Endothelial cell (in vitro differentiated cells): ENCODE data around the gene MOB2. TPM values are rescaled to one million over a fixed set of nuclear protein-coding genes. Genes with fewer than 3 reads are reported as not detected.

Experiments used
- DNase-seq: peaks from one replicate; pipeline ENCODE4 v3.0.0; 2021; ENCODE audit warnings: low spot score
- H3K27ac Mint-ChIP-seq: one replicate; pipeline ENCODE4 v1.8.0; 2021; ENCODE audit warnings: mixed read lengths, inconsistent platforms; ENCODE audit not compliant: unreplicated experiment
- H3K27me3 Mint-ChIP-seq: one replicate; pipeline ENCODE4 v1.8.0; 2021; ENCODE audit warnings: mild to moderate bottlenecking, moderate library complexity, mixed read lengths, inconsistent platforms; ENCODE audit not compliant: unreplicated experiment
- H3K36me3 Mint-ChIP-seq: one replicate; pipeline ENCODE4 v1.8.0; 2021; ENCODE audit warnings: mild to moderate bottlenecking, low read depth, mixed read lengths, inconsistent platforms; ENCODE audit not compliant: unreplicated experiment
- H3K4me1 Mint-ChIP-seq: one replicate; pipeline ENCODE4 v1.8.0; 2021; ENCODE audit warnings: mild to moderate bottlenecking, mixed read lengths, inconsistent platforms; ENCODE audit not compliant: unreplicated experiment
- H3K4me3 Mint-ChIP-seq: one replicate; pipeline ENCODE4 v1.8.0; 2021; ENCODE audit warnings: mild to moderate bottlenecking, mixed read lengths, inconsistent platforms; ENCODE audit not compliant: unreplicated experiment
- H3K9me3 Mint-ChIP-seq: one replicate; pipeline ENCODE4 v1.8.0; 2021; ENCODE audit warnings: mixed read lengths, inconsistent platforms; ENCODE audit not compliant: unreplicated experiment
- CTCF ChIP-seq: fragments of 200-600 bp; sonication (generic); IDR thresholded peaks from one replicate; pipeline ENCODE4 v1.5.0; 2021; ENCODE audit warnings: antibody characterized with exemption; ENCODE audit not compliant: unreplicated experiment
- total RNA-seq: library from RNA; stranded (reverse); fragmentation: NEBNext Ultra II Directional; extraction: Animal tissue kit (Norgen Biotek cat#: 25700); gene quantifications from one replicate; pipeline ENCODE4 v1.2.1, GENCODE V29; 2021; ENCODE audit not compliant: unreplicated experiment

The MOB2 gene
- total RNA-seq, 1 donor from 2014 or later = 37.5 TPM

GRCh38 chr11:1480555-1481482, 5.8 kb downstream of the MOB2 start:
- no peak for TF ChIP-seq CTCF
- no peak overlapping the region for H3K4me3 Mint-ChIP-seq
- DNase-seq = no peak
- no peaks in the 10 kb centered on the region for H3K9me3 Mint-ChIP-seq
- no peak overlapping the region for H3K27ac Mint-ChIP-seq
- peaks cover 1% of the 10 kb centered on the region for H3K27me3 Mint-ChIP-seq
- peaks cover 4% of the 10 kb centered on the region for H3K4me1 Mint-ChIP-seq
- peaks cover 6% of the 10 kb centered on the region for H3K36me3 Mint-ChIP-seq

GRCh38 chr11:1480191-1480554, 6.4 kb downstream of the MOB2 start:
- Mint-ChIP-seq H3K9me3 (no peaks in the 10 kb centered on the region), H3K36me3 (peaks cover 8% of the 10 kb centered on the region), H3K4me1 (peaks cover 2% of the 10 kb centered on the region), H3K27me3 (peaks cover 1% of the 10 kb centered on the region), H3K27ac (no peak overlapping the region), H3K4me3 (peak overlapping the region; percentile 59)
- TF ChIP-seq CTCF = no peak
- no peak for DNase-seq

- no peak overlapping the region for H3K27ac Mint-ChIP-seq
- DNase-seq = no peak
- no peaks in the 10 kb centered on the region for H3K4me1 Mint-ChIP-seq
- peaks cover 10% of the 10 kb centered on the region for H3K36me3 Mint-ChIP-seq
- H3K4me3 Mint-ChIP-seq = no peak overlapping the region
- no peaks in the 10 kb centered on the region for H3K9me3 Mint-ChIP-seq
- peaks cover 1% of the 10 kb centered on the region for H3K27me3 Mint-ChIP-seq
- no peak for TF ChIP-seq CTCF
Measured at GRCh38 chr11:1479678-1480118, 6.9 kb downstream of the MOB2 start.

- Mint-ChIP-seq H3K27me3 (peaks cover 1% of the 10 kb centered on the region), H3K4me3 (peak overlapping the region; percentile 29), H3K36me3 (peaks cover 12% of the 10 kb centered on the region), H3K27ac (no peak overlapping the region), H3K9me3 (no peaks in the 10 kb centered on the region), H3K4me1 (no peaks in the 10 kb centered on the region)
- no peak for DNase-seq
- TF ChIP-seq CTCF = no peak
Measured at GRCh38 chr11:1479006-1479677, 7.4 kb downstream of the MOB2 start.

GRCh38 chr11:1478544-1478943, 8.0 kb downstream of the MOB2 start:
- H3K27ac Mint-ChIP-seq = no peak overlapping the region
- TF ChIP-seq CTCF = no peak
- H3K36me3 Mint-ChIP-seq = peaks cover 12% of the 10 kb centered on the region
- H3K27me3 Mint-ChIP-seq = peaks cover 1% of the 10 kb centered on the region
- H3K9me3 Mint-ChIP-seq = no peaks in the 10 kb centered on the region
- no peaks in the 10 kb centered on the region for H3K4me1 Mint-ChIP-seq
- no peak for DNase-seq
- no peak overlapping the region for H3K4me3 Mint-ChIP-seq
